ENCODE results near the gene FBXW9. TPM values are rescaled to one million over a fixed set of nuclear protein-coding genes. Genes with fewer than 3 reads are reported as not detected.

Gene FBXW9
- total and polyA plus RNA-seq, 2 of the 13 experiments (the other 11 are each of a cell fraction or from before 2014, with no cell fraction given), result 5.7 to 6.1 TPM

- BruUV-seq (replicated peaks), result no TSS peak
- Histone ChIP-seq H3K4me1 (ENCODE audit: insufficient read depth, low read length) (no peaks in the 10 kb centered on the region), H3K4me2 (ENCODE audit: low read depth, low read length) (no peak overlapping the region), H2AFZ (ENCODE audit: low read length) (no peak overlapping the region), H3K9ac (ENCODE audit: insufficient read depth, low read depth, low read length) (no peak overlapping the region), H3K4me3 (replicated peaks in 1 of 3; ENCODE audit: insufficient read depth in 1 of 3, low read depth in 2 of 3, low read length in 3 of 3) (no peak overlapping the region), H3K27ac (ENCODE audit: extremely low read length, insufficient read depth, low read length) (no peak overlapping the region), H3K36me3 (replicated peaks in 1 of 2; ENCODE audit: control insufficient read depth in 1 of 2, insufficient read depth in 2 of 2, low read length in 2 of 2) (no peaks in the 10 kb centered on the region), H4K20me1 (ENCODE audit: insufficient read depth, low read length) (no peaks in the 10 kb centered on the region), H3K27me3 (ENCODE audit: control insufficient read depth in 1 of 2, insufficient read depth in 2 of 2, low read length in 2 of 2) (no peaks in the 10 kb centered on the region), H3K79me2 (ENCODE audit: insufficient read depth, low read length) (no peaks in the 10 kb centered on the region), H3K9me3 (ENCODE audit: low read length) (no peaks in the 10 kb centered on the region)
- no peak for DNase-seq (ENCODE audit: low spot score)
- ChIA-PET POLR2A (no interaction called here), CTCF (ENCODE audit: low intra/inter-chr PET ratio, low total read pairs) (no interaction called here)
- no peak; the same call in 2 of the 3 replicates for ATAC-seq
- WGBS (ENCODE audit: low lambda C conversion rate), result 93% methylated on average over 30 of the region's 31 CpGs
- intact Hi-C loops (cut with micrococcal nuclease; ENCODE audit: unreplicated experiment), result no loop called here
- in situ Hi-C loops (cut with HindIII; ENCODE audit: extremely low pct_ligation_motif_present, low pct_unique_long_range_greater_than_20kb), result no loop called here
- FAIRE-seq, result no peak
- TF ChIP-seq ELK4 (CRISPR knock-in tag; IDR thresholded peaks at IDR 0.05; ENCODE audit: borderline replicate concordance), result no peak
- TF ChIP-seq NONO (IDR thresholded peaks at IDR 0.05), result no peak
- no peak for TF ChIP-seq NONO (CRISPR knock-in tag; conservative IDR thresholded peaks at IDR 0.05)
- TF ChIP-seq FOSL1 (CRISPR knock-in tag; IDR thresholded peaks at IDR 0.05; ENCODE audit: borderline replicate concordance), result no peak
- TF ChIP-seq ZNF766 (CRISPR knock-in tag; IDR thresholded peaks at IDR 0.05; ENCODE audit: borderline replicate concordance), result no peak
- no peak for TF ChIP-seq MYNN (CRISPR knock-in tag; IDR thresholded peaks at IDR 0.05; ENCODE audit: low read depth)
- TF ChIP-seq ZNF569 (CRISPR knock-in tag; IDR thresholded peaks at IDR 0.05; ENCODE audit: borderline replicate concordance), result no peak
- no peak for TF ChIP-seq SRSF4 (IDR thresholded peaks at IDR 0.05; ENCODE audit: low read depth, low read length, poor library complexity, severe bottlenecking)
- TF ChIP-seq MLXIP (CRISPR knock-in tag; IDR thresholded peaks at IDR 0.05; ENCODE audit: borderline replicate concordance), result no peak
- no peak for TF ChIP-seq ZFP82 (CRISPR knock-in tag; IDR thresholded peaks at IDR 0.05; ENCODE audit: borderline replicate concordance)
- TF ChIP-seq FOXK2 (IDR thresholded peaks at IDR 0.05), result no peak
- no peak for TF ChIP-seq ZNF605 (CRISPR knock-in tag; IDR thresholded peaks at IDR 0.05)
- no peak for TF ChIP-seq ZNF225 (CRISPR knock-in tag; IDR thresholded peaks at IDR 0.05)
- TF ChIP-seq SATB2 (CRISPR knock-in tag; IDR thresholded peaks at IDR 0.05), result no peak
- no peak for TF ChIP-seq MATR3 (CRISPR knock-in tag; IDR thresholded peaks at IDR 0.05)
- TF ChIP-seq FOXO1 (CRISPR knock-in tag; IDR thresholded peaks at IDR 0.05), result no peak
- TF ChIP-seq ZBTB39 (CRISPR knock-in tag; IDR thresholded peaks at IDR 0.05), result no peak
- TF ChIP-seq BRD4 (CRISPR knock-in tag; IDR thresholded peaks at IDR 0.05), result no peak
Measured at GRCh38 chr19:12647490-12648071, 48.9 kb downstream of the FBXW9 start.
